CD14-positive monocyte (primary cell): ENCODE measurements around the gene WDR18. TPM values are rescaled to one million over a fixed set of nuclear protein-coding genes. Genes with fewer than 3 reads are reported as not detected.

Experiments
- DNase-seq, 3 donors: peaks; one replicate each; pipeline ENCODE4 v3.0.0-alpha.2; 2011 to 2022
- H2AFZ ChIP-seq: 2 replicates; pipeline ENCODE4 v1.6.0; 2012; ENCODE audit warnings: mild to moderate bottlenecking, low read depth, low read length, inconsistent platforms; ENCODE audit not compliant: insufficient read depth, poor library complexity, severe bottlenecking
- H3K27ac ChIP-seq, 2 donors: 1 replicate in 1 of 2; 2 replicates in 1 of 2; pipeline ENCODE4 v1.5.1; 2012 to 2013; ENCODE audit warnings: low read length in 2 of 2, control low read depth in 1 of 2, inconsistent platforms in 1 of 2, low read depth in 1 of 2, mild to moderate bottlenecking in 1 of 2
- H3K27me3 ChIP-seq, 2 donors: one replicate each; pipeline versions ENCODE4 v1.6.0 to v1.6.1; 2011 to 2013; ENCODE audit warnings: low read length in 2 of 2; ENCODE audit not compliant: control insufficient read depth in 2 of 2, insufficient read depth in 2 of 2
- H3K36me3 ChIP-seq, 2 donors: replicated peaks in 1 of 2; 1 replicate in 1 of 2; 2 replicates in 1 of 2; pipeline versions ENCODE4 v1.5.1 to v1.6.1; 2012 to 2013; ENCODE audit warnings: low read length in 2 of 2, control low read depth in 1 of 2, inconsistent platforms in 1 of 2, mild to moderate bottlenecking in 1 of 2; ENCODE audit not compliant: insufficient read depth in 2 of 2, control insufficient read depth in 1 of 2
- H3K4me1 ChIP-seq, 2 donors: 1 replicate in 1 of 2; 2 replicates in 1 of 2; pipeline versions ENCODE4 v1.5.1 to v1.6.1; 2012 to 2013; ENCODE audit warnings: low read length in 2 of 2, control low read depth in 1 of 2, inconsistent platforms in 1 of 2, mild to moderate bottlenecking in 1 of 2, moderate library complexity in 1 of 2; ENCODE audit not compliant: insufficient read depth in 2 of 2, control insufficient read depth in 1 of 2
- H3K4me2 ChIP-seq: replicated peaks from 2 replicates; pipeline ENCODE3; 2012; ENCODE audit warnings: low read length, moderate library complexity, mild to moderate bottlenecking; ENCODE audit not compliant: poor library complexity, severe bottlenecking; ENCODE audit errors: extremely low read depth
- H3K4me3 ChIP-seq, 3 experiments: fragments of 200-600 bp in 1 of 3; sonication (generic) in 1 of 3; replicated peaks in 1 of 3; 1 replicate in 2 of 3; 2 replicates in 1 of 3; pipeline ENCODE4 v1.5.1; 2011 to 2013; ENCODE audit warnings: low read length in 3 of 3, mild to moderate bottlenecking in 3 of 3, control low read depth in 2 of 3, low read depth in 2 of 3, inconsistent platforms in 1 of 3, moderate library complexity in 1 of 3
- H3K79me2 ChIP-seq: 2 replicates; pipeline ENCODE4 v1.6.0; 2012; ENCODE audit warnings: mild to moderate bottlenecking, control low read depth, inconsistent platforms, low read length, moderate library complexity; ENCODE audit not compliant: insufficient read depth
- H3K9ac ChIP-seq: 2 replicates; pipeline ENCODE4 v1.6.0; 2017; ENCODE audit warnings: low read length, mild to moderate bottlenecking; ENCODE audit not compliant: insufficient read depth, poor library complexity, severe bottlenecking
- H3K9me3 ChIP-seq, 2 donors: replicated peaks in 1 of 2; 1 replicate in 1 of 2; 2 replicates in 1 of 2; pipeline versions ENCODE4 v1.5.1 to v1.6.1; 2012 to 2013; ENCODE audit warnings: low read length in 2 of 2, control low read depth in 1 of 2; ENCODE audit not compliant: control insufficient read depth in 1 of 2, insufficient read depth in 1 of 2
- H4K20me1 ChIP-seq: 2 replicates; pipeline ENCODE4 v1.6.0; 2012; ENCODE audit warnings: mild to moderate bottlenecking, low read length, control low read depth, moderate library complexity; ENCODE audit not compliant: insufficient read depth
- H3K27ac Mint-ChIP-seq, 7 donors: one replicate each; pipeline ENCODE4 v1.8.0; 2020; ENCODE audit warnings: mild to moderate bottlenecking in 7 of 7, mixed read lengths in 7 of 7, moderate library complexity in 6 of 7, inconsistent platforms in 2 of 7
- H3K27me3 Mint-ChIP-seq, 3 donors: one replicate each; pipeline ENCODE4 v1.8.0; 2021 to 2022; ENCODE audit warnings: low read depth in 3 of 3, mild to moderate bottlenecking in 3 of 3, mixed read lengths in 3 of 3, moderate library complexity in 3 of 3, inconsistent platforms in 1 of 3
- H3K36me3 Mint-ChIP-seq, 2 donors: one replicate each; pipeline ENCODE4 v1.8.0; 2020; ENCODE audit warnings: mixed read lengths in 2 of 2, inconsistent platforms in 1 of 2, mild to moderate bottlenecking in 1 of 2
- H3K4me1 Mint-ChIP-seq: one replicate; pipeline ENCODE4 v1.8.0; 2020; ENCODE audit warnings: mild to moderate bottlenecking, mixed read lengths
- H3K4me3 Mint-ChIP-seq, 2 donors: one replicate each; pipeline ENCODE4 v1.8.0; 2020; ENCODE audit warnings: mild to moderate bottlenecking in 2 of 2, mixed read lengths in 2 of 2, moderate library complexity in 1 of 2
- H3K9me3 Mint-ChIP-seq, 7 donors: one replicate each; pipeline ENCODE4 v1.8.0; 2020 to 2022; ENCODE audit warnings: mixed read lengths in 7 of 7, mild to moderate bottlenecking in 6 of 7, moderate library complexity in 6 of 7, inconsistent platforms in 2 of 7
- CTCF ChIP-seq: fragments of 200-600 bp; IDR thresholded peaks from one replicate; pipeline ENCODE4 v1.8.0; 2022; ENCODE audit warnings: antibody characterized with exemption, mild to moderate bottlenecking
- WGBS: methylation state at CpG from one replicate; pipeline ENCODE4 v1.1.5; 2013; ENCODE audit warnings: missing lambda C conversion rate; ENCODE audit not compliant: insufficient coverage; 5-methylcytosine and 5-hydroxymethylcytosine counted together
- intact Hi-C, 2 donors: fragments of 100-400 bp; cut with micrococcal nuclease; formaldehyde crosslinking; loops; one replicate each; pipeline versions ENCODE4 v1.15.0 to v1.15.1; 2023
- polyA plus RNA-seq, 3 donors: library from polyadenylated mRNA; depleted of rRNA in 1 of 3; unstranded in 2 of 3; stranded (reverse) in 1 of 3; fragments of 300-500 nt in 2 of 3; fragments of >200 nt in 1 of 3; fragmentation: Illumina TruSeq in 2 of 3; gene quantifications; 1 replicate in 2 of 3; 2 replicates in 1 of 3; pipeline ENCODE4 v1.2.3, GENCODE V29; 2012 to 2021

WDR18 gene
- polyA plus RNA-seq, 3 donors, result 21.3 to 52.7 (median 49.9) TPM

- Mint-ChIP-seq H3K4me1 (peaks cover 7% of the 10 kb centered on the region), H3K27me3 (no peaks in the 10 kb centered on the region), H3K4me3 (no peak overlapping the region), H3K27ac (no peak overlapping the region), H3K36me3 (peaks cover 53 to 95% of the 10 kb centered on the region in 2 donors), H3K9me3 (peaks cover 0 to 9% (median 7%) of the 10 kb centered on the region in 7 donors)
- Histone ChIP-seq H3K27ac (no peak overlapping the region), H3K4me3 (no peak overlapping the region), H3K9ac (no peak overlapping the region), H3K27me3 (no peaks in the 10 kb centered on the region), H3K79me2 (peaks cover 36% of the 10 kb centered on the region), H3K36me3 (peaks cover 88 to 97% of the 10 kb centered on the region in 2 donors), H2AFZ (no peak overlapping the region), H3K4me1 (peaks cover 0 to 5% of the 10 kb centered on the region in 2 donors), H3K9me3 (peaks cover 0 to 3% of the 10 kb centered on the region in 2 donors), H3K4me2 (no peak overlapping the region), H4K20me1 (peaks cover 90% of the 10 kb centered on the region)
- no peak for TF ChIP-seq CTCF
- intact Hi-C loops, result no loop called here
- over 99% methylated on average over 16 of the region's 16 CpGs for WGBS
- DNase-seq, result no peak
These were observed 20.0 kb upstream of the WDR18 start for GRCh38 chr19:964116-964520.

- H3K9me3 ChIP-seq, result peaks cover 0 to 9% of the 10 kb centered on the region in 2 donors
- peak overlapping the region in 1 of 7 donors; percentile 16 for H3K27ac Mint-ChIP-seq
- peaks cover 2 to 17% (median 9%) of the 10 kb centered on the region in 7 donors for H3K9me3 Mint-ChIP-seq
- H3K4me3 ChIP-seq, result no peak overlapping the region
- no peak overlapping the region for H3K27ac ChIP-seq
- no peak for TF ChIP-seq CTCF
- 100% methylated on average over 12 of the region's 19 CpGs for WGBS
- H3K27me3 Mint-ChIP-seq, result no peaks in the 10 kb centered on the region
- H3K27me3 ChIP-seq, result no peaks in the 10 kb centered on the region
- DNase-seq, result no peak
- H3K4me1 Mint-ChIP-seq, result peaks cover 5% of the 10 kb centered on the region
- H3K36me3 ChIP-seq, result peaks cover 89 to 95% of the 10 kb centered on the region in 2 donors
- H3K36me3 Mint-ChIP-seq, result peaks cover 50 to 93% of the 10 kb centered on the region in 2 donors
- H3K4me3 Mint-ChIP-seq, result no peak overlapping the region
- peaks cover 27% of the 10 kb centered on the region for H3K79me2 ChIP-seq
- H3K9ac ChIP-seq, result no peak overlapping the region
- no peak overlapping the region for H3K4me2 ChIP-seq
- intact Hi-C loops, result no loop called here
- H3K4me1 ChIP-seq, result peaks cover 0 to 5% of the 10 kb centered on the region in 2 donors
- peaks cover 81% of the 10 kb centered on the region for H4K20me1 ChIP-seq
- H2AFZ ChIP-seq, result no peak overlapping the region
These were observed 19.1 kb upstream of the WDR18 start for GRCh38 chr19:964761-965694.
